Endothelial cell (in vitro differentiated cells): ENCODE results near the gene SIAH2. TPM values are rescaled to one million over a fixed set of nuclear protein-coding genes. Genes with fewer than 3 reads are reported as not detected.

ENCODE experiments used
- DNase-seq: peaks from one replicate; pipeline ENCODE4 v3.0.0; 2021; ENCODE audit warnings: low spot score
- H3K27ac Mint-ChIP-seq: one replicate; pipeline ENCODE4 v1.8.0; 2021; ENCODE audit warnings: mixed read lengths, inconsistent platforms; ENCODE audit not compliant: unreplicated experiment
- H3K27me3 Mint-ChIP-seq: one replicate; pipeline ENCODE4 v1.8.0; 2021; ENCODE audit warnings: mild to moderate bottlenecking, moderate library complexity, mixed read lengths, inconsistent platforms; ENCODE audit not compliant: unreplicated experiment
- H3K36me3 Mint-ChIP-seq: one replicate; pipeline ENCODE4 v1.8.0; 2021; ENCODE audit warnings: mild to moderate bottlenecking, low read depth, mixed read lengths, inconsistent platforms; ENCODE audit not compliant: unreplicated experiment
- H3K4me1 Mint-ChIP-seq: one replicate; pipeline ENCODE4 v1.8.0; 2021; ENCODE audit warnings: mild to moderate bottlenecking, mixed read lengths, inconsistent platforms; ENCODE audit not compliant: unreplicated experiment
- H3K4me3 Mint-ChIP-seq: one replicate; pipeline ENCODE4 v1.8.0; 2021; ENCODE audit warnings: mild to moderate bottlenecking, mixed read lengths, inconsistent platforms; ENCODE audit not compliant: unreplicated experiment
- H3K9me3 Mint-ChIP-seq: one replicate; pipeline ENCODE4 v1.8.0; 2021; ENCODE audit warnings: mixed read lengths, inconsistent platforms; ENCODE audit not compliant: unreplicated experiment
- CTCF ChIP-seq: fragments of 200-600 bp; sonication (generic); IDR thresholded peaks from one replicate; pipeline ENCODE4 v1.5.0; 2021; ENCODE audit warnings: antibody characterized with exemption; ENCODE audit not compliant: unreplicated experiment
- total RNA-seq: library from RNA; stranded (reverse); fragmentation: NEBNext Ultra II Directional; extraction: Animal tissue kit (Norgen Biotek cat#: 25700); gene quantifications from one replicate; pipeline ENCODE4 v1.2.1, GENCODE V29; 2021; ENCODE audit not compliant: unreplicated experiment

Gene SIAH2
- total RNA-seq, 1 donor from 2014 or later: 13.2 TPM

GRCh38 chr3:150741497-150742140 is 21.4 kb downstream of the SIAH2 start:
- no peak overlapping the region for H3K27ac Mint-ChIP-seq
- no peaks in the 10 kb centered on the region for H3K9me3 Mint-ChIP-seq
- TF ChIP-seq CTCF: no peak
- H3K4me1 Mint-ChIP-seq: peaks cover 5% of the 10 kb centered on the region
- DNase-seq: no peak
- H3K27me3 Mint-ChIP-seq: no peaks in the 10 kb centered on the region
- H3K4me3 Mint-ChIP-seq: no peak overlapping the region
- peaks cover 6% of the 10 kb centered on the region for H3K36me3 Mint-ChIP-seq

- Mint-ChIP-seq H3K36me3 (peaks cover 6% of the 10 kb centered on the region), H3K9me3 (no peaks in the 10 kb centered on the region), H3K4me3 (no peak overlapping the region), H3K27ac (no peak overlapping the region), H3K27me3 (no peaks in the 10 kb centered on the region), H3K4me1 (peaks cover 5% of the 10 kb centered on the region)
- no peak for DNase-seq
- no peak for TF ChIP-seq CTCF
These were observed 22.1 kb downstream of the SIAH2 start for GRCh38 chr3:150740733-150741496.

DNA sequence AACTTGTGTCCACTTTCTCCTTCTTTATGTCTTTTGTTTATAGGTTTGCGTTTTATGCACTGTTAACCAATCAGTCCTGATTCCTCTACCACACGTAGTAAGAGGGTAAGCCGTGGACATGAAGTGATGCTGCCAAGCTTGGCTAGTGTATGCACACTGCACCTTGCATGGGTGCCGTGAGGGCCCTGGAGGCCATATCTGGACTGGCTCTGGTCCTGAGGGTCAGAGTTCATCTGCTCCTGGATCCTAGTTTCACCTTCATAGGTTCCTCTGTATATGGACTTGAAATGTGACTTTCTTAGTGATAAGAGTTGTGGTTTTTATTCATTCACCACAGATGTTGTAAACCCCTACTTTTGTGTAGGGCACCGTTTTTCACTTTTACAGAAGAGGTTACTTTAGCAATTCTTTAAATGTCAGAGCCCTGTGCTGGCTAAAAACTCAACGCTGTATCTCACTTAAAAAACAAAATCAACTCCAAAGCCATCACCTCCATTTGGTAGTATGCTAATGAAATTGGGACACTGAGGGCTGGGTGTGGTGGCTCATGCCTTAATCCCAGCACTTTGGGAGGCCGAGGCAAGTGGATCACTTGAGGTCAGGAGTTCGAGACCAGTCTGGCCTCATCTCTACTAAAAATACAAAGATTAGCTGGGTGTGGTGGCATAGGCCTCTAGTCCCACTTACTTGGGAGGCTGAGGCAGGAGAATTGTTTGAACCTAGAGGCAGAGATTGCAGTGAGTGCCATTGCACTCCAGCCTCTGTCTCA is 22.9 kb downstream of the SIAH2 start:
- Mint-ChIP-seq H3K9me3 (no peaks in the 10 kb centered on the region), H3K27ac (no peak overlapping the region)

DNA sequence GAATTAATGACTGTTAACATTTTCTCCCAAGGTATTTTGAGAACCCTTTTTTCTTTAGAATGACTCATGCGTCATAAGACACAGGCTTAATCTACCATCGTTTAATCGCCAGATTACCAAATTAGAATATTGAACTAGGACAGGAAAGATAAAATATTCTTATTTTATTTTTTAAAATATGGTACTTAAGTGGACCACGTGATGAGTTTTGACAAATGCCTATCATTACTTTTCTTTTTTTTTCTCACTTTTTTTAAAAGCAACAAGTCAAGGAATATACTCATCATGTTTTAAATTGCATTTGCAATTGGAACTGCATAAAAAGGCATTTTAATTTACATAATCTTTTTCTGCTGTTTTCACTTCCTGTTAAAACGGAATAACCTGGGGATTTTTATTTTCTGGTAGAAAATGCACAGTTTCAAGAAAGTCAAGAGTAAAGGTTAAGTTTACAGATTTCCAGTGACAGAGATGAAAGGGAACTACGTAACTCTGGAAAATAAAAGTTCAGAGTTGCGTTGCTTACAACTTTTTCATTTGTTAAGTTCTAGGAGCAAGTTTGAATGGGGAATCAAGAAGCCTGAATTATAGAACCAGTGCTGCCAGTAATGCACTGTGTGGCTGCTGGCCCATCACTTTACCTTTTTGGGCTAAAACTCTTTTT is 23.6 kb downstream of the SIAH2 start:
- DNase-seq: no peak
- TF ChIP-seq CTCF: no peak
- Mint-ChIP-seq H3K4me3 (no peak overlapping the region), H3K36me3 (peaks cover 6% of the 10 kb centered on the region), H3K27ac (no peak overlapping the region), H3K4me1 (peaks cover 5% of the 10 kb centered on the region), H3K27me3 (peaks cover 4% of the 10 kb centered on the region), H3K9me3 (no peaks in the 10 kb centered on the region)

More for the DNA sequence above, 22.9 kb downstream of the SIAH2 start:
- H3K27me3 Mint-ChIP-seq: peaks cover 2% of the 10 kb centered on the region
- no peak overlapping the region for H3K4me3 Mint-ChIP-seq
- peaks cover 5% of the 10 kb centered on the region for H3K4me1 Mint-ChIP-seq
- no peak for TF ChIP-seq CTCF
- H3K36me3 Mint-ChIP-seq: peaks cover 6% of the 10 kb centered on the region
- no peak for DNase-seq
